Rectal smooth muscle tissue (tissue), 1 donor: ENCODE results near the gene IFIT2.
"Not testable (repeated sequence)": the region's sequence is repeated elsewhere in the genome, so short reads cannot be mapped to it uniquely, and the experiment has no call there.

Source experiments
- H3K27ac ChIP-seq: one replicate; pipeline ENCODE4 v1.7.0; 2013; ENCODE audit warnings: low read depth, low read length, inconsistent platforms
- H3K27me3 ChIP-seq: one replicate; pipeline ENCODE4 v1.7.0; 2013; ENCODE audit warnings: low read length; ENCODE audit not compliant: control insufficient read depth, insufficient read depth
- H3K36me3 ChIP-seq: one replicate; pipeline ENCODE4 v1.7.0; 2013; ENCODE audit warnings: low read length; ENCODE audit not compliant: control insufficient read depth, insufficient read depth
- H3K4me1 ChIP-seq: one replicate; pipeline ENCODE4 v1.7.0; 2013; ENCODE audit warnings: low read length; ENCODE audit not compliant: control insufficient read depth, insufficient read depth
- H3K4me3 ChIP-seq: one replicate; pipeline ENCODE4 v1.7.0; 2013; ENCODE audit warnings: low read length
- H3K9ac ChIP-seq: one replicate; pipeline ENCODE4 v1.7.0; 2013; ENCODE audit warnings: low read length

The IFIT2 gene

DNA sequence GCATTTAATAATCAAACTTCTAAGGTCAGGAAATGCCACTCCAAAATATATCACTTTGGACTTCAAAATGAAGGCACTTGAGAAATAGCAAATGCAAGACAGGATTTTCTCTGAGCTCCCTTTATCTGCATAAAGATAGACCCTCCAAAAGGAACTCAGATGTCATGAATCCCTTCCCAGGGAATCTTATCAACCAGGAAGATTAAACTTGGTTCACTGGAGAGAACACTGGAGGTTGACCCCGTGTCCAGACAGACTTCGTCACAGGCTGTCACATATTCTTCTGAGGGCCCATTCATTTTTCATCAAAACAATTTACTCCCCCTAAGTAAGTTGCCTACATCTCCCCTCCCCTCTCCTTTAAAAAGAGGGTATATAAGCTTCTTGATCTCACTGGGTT, 47.1 kb downstream of the IFIT2 start:
- H3K4me3 ChIP-seq = no peak overlapping the region
- peaks cover 4% of the 10 kb centered on the region for H3K4me1 ChIP-seq
- no peak overlapping the region for H3K9ac ChIP-seq
- H3K27ac ChIP-seq = no peak overlapping the region
- H3K36me3 ChIP-seq = no peaks in the 10 kb centered on the region
- no peaks in the 10 kb centered on the region for H3K27me3 ChIP-seq

DNA sequence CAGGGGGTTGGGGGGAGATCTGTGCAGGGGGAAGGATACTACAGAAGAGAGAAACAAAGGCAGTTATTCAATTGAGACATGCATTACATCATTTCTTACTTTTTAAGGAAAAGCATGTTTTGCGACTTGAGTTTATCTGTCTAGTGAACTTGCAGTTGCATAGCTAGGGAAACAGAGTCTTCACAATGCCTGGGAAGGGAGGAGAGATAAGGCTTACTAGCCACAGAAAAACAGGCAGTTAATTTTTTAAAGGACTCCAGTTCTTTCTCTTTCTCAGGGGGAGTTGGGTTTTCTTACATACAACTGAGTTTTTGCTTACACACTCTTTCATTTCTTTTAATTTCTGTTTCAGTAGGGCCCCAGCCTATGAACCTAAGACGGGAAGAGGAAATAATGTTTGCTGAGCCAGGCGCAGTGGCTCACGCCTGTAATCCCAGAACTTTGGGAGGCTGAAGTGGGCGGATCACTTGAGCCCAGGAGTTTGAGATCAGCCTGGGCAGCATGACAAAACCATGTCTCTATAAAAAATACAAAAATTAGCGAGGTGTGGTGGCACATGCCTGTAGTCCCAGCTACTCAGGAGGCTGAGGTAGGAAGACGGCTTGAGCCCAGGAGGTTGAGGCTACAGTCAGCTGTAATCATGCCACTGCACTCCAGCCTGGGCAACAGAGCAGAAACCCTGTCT, 48.9 kb downstream of the IFIT2 start:
- H3K4me1 ChIP-seq = not testable (repeated sequence)

DNA sequence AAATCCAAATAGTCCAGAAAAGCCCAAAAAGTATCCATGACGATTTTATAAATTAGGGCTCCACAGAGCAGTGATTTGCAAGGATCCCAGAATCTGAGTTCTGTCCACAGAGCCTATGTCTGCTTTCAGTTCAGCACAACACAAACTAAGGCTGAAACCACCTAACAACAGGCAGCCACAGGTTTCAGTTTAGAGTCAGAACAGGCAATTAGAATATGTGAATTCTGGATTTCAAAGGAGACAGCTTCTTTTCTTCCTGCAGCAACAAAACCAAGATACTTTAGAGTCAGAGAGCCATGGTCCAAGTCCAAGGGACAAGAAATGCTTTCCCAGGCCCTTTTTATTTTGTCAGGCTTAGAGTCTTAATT, 49.5 kb downstream of the IFIT2 start:
- Histone ChIP-seq H3K4me3 (no peak overlapping the region), H3K4me1 (peaks cover 4% of the 10 kb centered on the region), H3K36me3 (no peaks in the 10 kb centered on the region), H3K9ac (no peak overlapping the region), H3K27ac (peak overlapping the region; percentile 50), H3K27me3 (no peaks in the 10 kb centered on the region)

More for the DNA sequence above, 48.9 kb downstream of the IFIT2 start:
- H3K36me3 ChIP-seq, H3K9ac ChIP-seq, H3K27me3 ChIP-seq, H3K4me3 ChIP-seq: not testable (repeated sequence)
- H3K27ac ChIP-seq = peak overlapping the region; percentile 50

DNA sequence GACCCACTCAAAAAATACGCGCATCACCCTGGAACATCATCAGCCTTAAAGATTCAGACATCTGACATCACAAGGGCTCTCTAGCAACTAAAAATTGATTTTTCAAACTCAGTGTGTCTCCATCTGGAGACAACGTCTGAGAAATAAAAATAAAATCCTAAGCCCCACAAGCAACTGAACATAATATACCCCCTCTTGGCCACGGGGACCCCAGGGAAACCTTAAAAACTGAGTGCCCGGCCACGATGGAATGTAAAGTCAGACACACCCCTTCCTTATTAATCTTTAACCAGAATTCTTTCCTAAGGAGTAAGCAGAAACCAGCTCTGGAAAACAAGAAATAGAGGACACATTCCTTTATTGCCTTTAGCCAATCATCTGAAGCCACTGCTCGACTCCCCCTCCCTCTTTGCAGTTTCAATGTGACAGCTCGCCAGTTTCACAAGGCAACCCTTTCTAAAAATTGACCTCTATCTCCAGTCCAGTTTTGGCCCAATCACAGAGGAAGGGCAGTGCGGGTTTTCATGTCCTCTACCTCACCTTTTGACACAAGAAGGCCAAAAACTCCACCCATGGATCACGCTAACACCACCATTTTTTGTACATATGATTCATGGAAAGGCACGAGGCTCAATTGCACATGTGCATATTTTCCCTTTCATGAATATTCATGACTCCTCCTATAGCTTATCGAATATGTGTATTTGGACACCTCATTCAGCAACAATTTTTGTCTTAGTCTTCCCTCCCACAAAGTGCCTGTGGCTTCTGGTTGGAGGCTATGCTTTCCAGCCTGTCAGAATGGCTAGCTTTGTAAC, 50.1 kb downstream of the IFIT2 start:
- no peaks in the 10 kb centered on the region for H3K27me3 ChIP-seq
- no peaks in the 10 kb centered on the region for H3K36me3 ChIP-seq
- peaks cover 4% of the 10 kb centered on the region for H3K4me1 ChIP-seq
- no peak overlapping the region for H3K4me3 ChIP-seq
- H3K27ac ChIP-seq = peak overlapping the region; percentile 50
- no peak overlapping the region for H3K9ac ChIP-seq

DNA sequence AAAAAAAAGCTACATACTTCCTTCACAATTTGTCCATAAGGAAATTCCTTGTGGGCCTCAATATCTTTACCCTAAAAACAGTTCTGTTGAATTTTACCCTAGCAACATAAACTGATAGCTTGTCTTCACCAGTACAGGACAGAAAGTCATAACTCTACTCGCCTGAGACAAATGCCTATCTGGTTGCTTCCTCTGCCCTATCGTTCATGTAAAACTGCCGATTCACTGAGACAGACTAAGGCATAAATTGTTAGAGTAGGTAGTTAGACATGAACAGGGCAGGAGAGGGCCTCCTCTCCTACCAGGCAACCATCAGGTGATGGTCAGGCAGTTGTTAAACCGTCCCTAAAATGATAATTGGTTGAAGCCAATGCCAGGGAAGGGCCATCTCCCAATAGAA, 51.0 kb downstream of the IFIT2 start:
- Histone ChIP-seq H3K27me3 (no peaks in the 10 kb centered on the region), H3K27ac (no peak overlapping the region), H3K4me3 (no peak overlapping the region), H3K36me3 (no peaks in the 10 kb centered on the region), H3K9ac (no peak overlapping the region), H3K4me1 (peaks cover 4% of the 10 kb centered on the region)

DNA sequence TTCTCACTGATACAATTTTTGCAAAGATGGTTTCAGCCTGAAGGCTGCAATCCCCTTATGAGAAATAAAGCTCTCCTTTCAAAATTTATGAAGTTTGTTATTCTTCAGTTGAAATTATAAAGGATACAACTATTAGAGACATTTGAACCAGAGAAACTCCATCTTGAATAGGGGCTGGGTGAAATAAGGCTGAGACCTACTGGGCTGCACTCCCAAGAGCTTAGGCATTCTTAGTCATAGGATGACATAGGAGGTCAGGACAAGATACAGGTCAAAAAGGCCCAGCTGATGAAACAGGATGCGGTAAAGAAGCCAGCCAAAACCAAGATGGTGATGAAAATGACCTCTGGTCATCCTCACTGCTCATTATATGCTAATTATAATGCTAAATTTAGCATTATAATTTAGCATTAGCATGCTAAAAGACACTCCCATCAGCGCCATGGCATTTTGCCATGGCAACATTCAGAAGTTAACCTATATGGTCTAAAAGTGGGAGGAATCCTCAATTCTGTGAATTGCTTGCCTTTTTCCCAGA, 53.6 kb downstream of the IFIT2 start:
- Histone ChIP-seq H3K27me3 (no peaks in the 10 kb centered on the region), H3K4me1 (peaks cover 4% of the 10 kb centered on the region), H3K27ac (no peak overlapping the region), H3K9ac (no peak overlapping the region), H3K4me3 (no peak overlapping the region), H3K36me3 (no peaks in the 10 kb centered on the region)

DNA sequence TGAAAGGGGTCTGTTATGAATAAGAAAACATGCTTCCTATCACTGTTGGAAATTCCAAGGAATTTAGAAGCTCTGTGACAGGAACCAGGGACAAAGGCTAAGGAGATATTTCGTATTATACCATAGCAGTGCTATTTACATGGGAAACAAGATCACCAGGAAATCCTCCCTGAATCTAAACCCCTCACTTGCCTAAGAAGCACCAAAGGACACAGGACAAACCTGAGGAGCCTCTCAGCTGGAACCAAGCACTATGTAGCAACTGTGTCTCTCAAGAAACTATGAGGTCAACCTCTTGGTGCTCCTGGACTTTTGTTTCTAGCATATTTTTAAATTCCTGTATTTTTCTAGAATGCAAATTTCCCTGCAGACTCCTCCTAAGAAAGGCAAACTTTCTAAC, 55.2 kb downstream of the IFIT2 start:
- Histone ChIP-seq H3K27ac (no peak overlapping the region), H3K36me3 (no peaks in the 10 kb centered on the region), H3K4me3 (no peak overlapping the region)

DNA sequence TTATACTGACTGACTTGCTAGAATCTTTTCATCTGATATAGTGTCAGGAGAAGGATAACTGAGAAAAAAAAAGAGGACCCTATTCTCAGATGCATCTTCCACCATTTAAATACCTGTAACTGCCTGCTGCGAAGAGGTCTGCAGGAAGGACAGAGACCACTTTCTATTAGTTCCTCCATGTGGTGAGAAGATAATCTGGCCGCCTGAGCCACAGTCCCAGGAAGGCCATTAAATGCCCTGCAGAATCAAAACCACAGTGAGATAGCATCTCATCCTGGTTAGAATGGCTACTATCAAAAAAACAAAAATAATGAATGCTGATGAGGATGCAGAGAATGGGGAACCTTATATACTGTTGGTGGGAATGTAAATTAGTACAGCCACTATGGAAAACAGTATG, 56.1 kb downstream of the IFIT2 start:
- Histone ChIP-seq H3K36me3 (no peaks in the 10 kb centered on the region), H3K4me3 (no peak overlapping the region), H3K4me1 (no peaks in the 10 kb centered on the region), H3K27me3 (no peaks in the 10 kb centered on the region), H3K27ac (no peak overlapping the region), H3K9ac (no peak overlapping the region)

More for the DNA sequence above, 55.2 kb downstream of the IFIT2 start:
- no peaks in the 10 kb centered on the region for H3K4me1 ChIP-seq
- H3K27me3 ChIP-seq = no peaks in the 10 kb centered on the region
- H3K9ac ChIP-seq = no peak overlapping the region
